Omental fat pad (tissue), 4 donors: Measurements from ENCODE around the gene SAMD9L. TPM values are rescaled to one million over a fixed set of nuclear protein-coding genes. Genes with fewer than 3 reads are reported as not detected.

Source experiments
- ATAC-seq: fragments of 150-250 bp; one replicate; pipeline ENCODE4 v1.9.1; 2016; ENCODE audit warnings: mild to moderate bottlenecking, moderate library complexity; ENCODE audit not compliant: low FRiP score
- DNase-seq: peaks from one replicate; pipeline ENCODE4 v3.0.0-alpha.2; 2019; ENCODE audit warnings: low spot score
- CTCF ChIP-seq, 3 donors: fragments of 450-650 bp; IDR thresholded peaks; one replicate each; pipeline ENCODE4 v1.5.1; 2016 to 2017; ENCODE audit warnings: antibody characterized with exemption in 3 of 3, mild to moderate bottlenecking in 3 of 3, moderate library complexity in 2 of 3
- total RNA-seq, 4 donors: library from RNA; depleted of rRNA; stranded (reverse); fragments of >200 nt; gene quantifications; one replicate each; pipeline ENCODE4 v1.1.0, GENCODE V29; 2016

SAMD9L gene
- total RNA-seq: 10 to 100 TPM; 10.2 to 53.3 (median 14.5) TPM

DNA sequence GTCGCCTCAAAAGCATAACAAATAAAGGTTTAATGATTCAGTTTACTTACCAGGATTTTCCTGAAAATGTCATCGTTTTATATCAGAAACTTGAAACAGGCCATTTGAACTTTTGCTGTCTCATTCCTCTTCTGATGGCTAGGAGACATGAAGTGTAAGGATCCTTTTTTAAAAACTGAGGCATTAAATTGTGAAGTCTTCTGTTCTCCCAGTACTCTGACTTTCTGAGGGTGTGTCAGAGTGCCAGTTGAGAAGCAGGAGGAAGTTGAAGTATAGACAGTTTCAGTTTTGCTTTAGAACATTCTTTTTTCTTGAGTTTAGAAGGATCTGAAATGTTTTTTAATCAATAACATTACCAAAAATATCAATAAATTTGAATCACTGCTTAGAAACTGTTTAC is at the start of gene SAMD9L:
TSS of gene SAMD9L (minus strand) at position 242 of the 400 bp plus-strand sequence. CDS start 12,414 bp downstream, outside the sequence.
- no peak for TF ChIP-seq CTCF (IDR thresholded peaks at IDR 0.05)
- DNase-seq (no peak), ATAC-seq (no peak)

GRCh38 chr7:93196336-93196735 is 48.2 kb upstream of the SAMD9L start:
- no peak for DNase-seq
- no peak for ATAC-seq
- no peak for TF ChIP-seq CTCF (IDR thresholded peaks at IDR 0.05)

GRCh38 chr7:93194386-93194785 is 46.2 kb upstream of the SAMD9L start:
- TF ChIP-seq CTCF (IDR thresholded peaks at IDR 0.05): no peak
- ATAC-seq (no peak), DNase-seq (no peak)

- ATAC-seq: no peak
- no peak for TF ChIP-seq CTCF (IDR thresholded peaks at IDR 0.05)
- no peak for DNase-seq
Measured at GRCh38 chr7:93188870-93189634, 40.9 kb upstream of the SAMD9L start.

DNA sequence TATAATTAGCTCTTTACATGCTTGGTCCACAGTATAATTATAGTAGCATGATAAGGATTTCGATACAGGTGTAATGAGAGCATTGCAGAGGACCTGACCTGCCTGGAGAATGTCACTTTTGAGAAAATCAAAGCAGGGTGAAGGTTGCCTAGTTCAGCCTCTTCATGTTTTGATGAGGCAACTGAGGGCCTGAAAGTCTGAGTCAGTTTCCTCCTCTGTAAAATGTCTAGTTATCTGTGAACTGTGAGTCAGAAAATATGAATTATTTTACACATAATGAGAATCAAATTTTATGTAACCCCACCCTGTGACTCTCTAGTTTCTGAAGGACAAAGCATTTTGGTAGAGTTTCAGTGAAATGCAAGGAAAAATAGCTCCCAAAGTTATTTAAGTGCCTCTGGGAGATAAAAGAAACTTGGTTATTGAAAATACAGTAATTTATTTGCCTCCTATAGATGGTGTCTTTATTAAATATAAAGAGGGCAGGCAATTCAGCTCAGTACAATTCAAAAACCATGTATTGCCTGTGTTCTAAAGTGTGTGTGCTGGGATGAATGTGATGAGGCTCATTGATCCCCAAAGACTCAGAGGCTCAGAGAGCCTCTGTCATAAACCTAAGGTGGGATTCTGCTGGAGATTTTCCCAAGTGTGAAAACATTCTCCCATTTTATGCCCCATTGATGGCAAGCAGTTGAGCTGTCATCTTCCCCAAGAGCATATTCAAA is 37.3 kb upstream of the SAMD9L start:
- ATAC-seq: no peak
- TF ChIP-seq CTCF (IDR thresholded peaks at IDR 0.05): no peak
- no peak for DNase-seq

DNA sequence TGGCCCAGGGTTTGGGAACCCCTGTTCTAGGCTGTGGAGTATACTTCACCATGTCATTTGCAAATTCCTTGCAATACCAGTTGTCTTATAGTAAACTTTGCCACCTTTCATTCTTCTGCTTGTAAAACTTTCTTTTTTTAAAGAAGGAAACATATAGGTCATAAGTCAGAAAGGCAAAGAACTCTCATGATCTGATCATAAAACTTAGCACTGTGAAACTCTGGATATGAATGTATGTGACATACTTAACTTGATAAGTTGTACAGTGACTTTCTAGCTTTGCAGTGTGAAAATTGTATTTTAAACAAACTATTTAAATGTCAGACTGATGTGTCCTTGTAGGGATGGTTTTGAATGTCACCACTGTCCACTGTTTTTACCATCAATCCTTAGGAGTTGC is 31.0 kb upstream of the SAMD9L start:
- ATAC-seq: no peak
- no peak for TF ChIP-seq CTCF (IDR thresholded peaks at IDR 0.05)

More for the DNA sequence above, 31.0 kb upstream of the SAMD9L start:
- DNase-seq: no peak
